Measurements from ENCODE around the gene NOC4L. TPM values are rescaled to one million over a fixed set of nuclear protein-coding genes. Genes with fewer than 3 reads are reported as not detected.
"Not testable (repeated sequence)": the region's sequence is repeated elsewhere in the genome, so short reads cannot be mapped to it uniquely, and the experiment has no call there.

NOC4L gene
- polyA plus RNA-seq, 1 donor (not counting 4 experiments of a cell fraction or from before 2014, with no cell fraction given), result 3.7 TPM

DNA sequence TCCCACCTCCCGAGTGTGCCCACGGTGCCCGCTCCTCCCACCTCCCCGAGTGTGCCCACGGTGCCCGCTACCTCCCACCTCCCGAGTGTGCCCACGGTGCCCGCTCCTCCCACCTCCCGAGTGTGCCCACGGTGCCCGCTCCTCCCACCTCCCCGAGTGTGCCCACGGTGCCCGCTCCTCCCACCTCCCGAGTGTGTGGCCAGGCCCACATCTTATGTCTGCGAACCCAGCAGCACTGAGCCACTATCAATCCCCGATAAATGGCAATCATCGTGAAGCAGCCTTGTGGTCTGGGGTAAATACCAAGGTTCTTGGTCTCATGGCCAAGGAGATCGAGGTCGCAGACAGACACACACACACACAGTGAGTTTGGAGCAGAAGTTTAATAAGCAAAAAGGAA is 8.0 kb upstream of the NOC4L start:
- H4K20me1 ChIP-seq (ENCODE audit: control insufficient read depth, extremely low read depth, insufficient read depth, low read length); H3K4me2 ChIP-seq (ENCODE audit: control insufficient read depth, extremely low read depth, insufficient read depth, low read depth, low read length); dilution Hi-C loops (cut with MboI; ENCODE audit: extremely low pct_ligation_motif_present, low sequenced_read_pairs); H3K79me2 ChIP-seq (ENCODE audit: control insufficient read depth, insufficient read depth, low read length); H3K4me3 ChIP-seq (ENCODE audit: control insufficient read depth in 2 of 3, extremely low read depth in 1 of 3, insufficient read depth in 2 of 3, low read depth in 1 of 3, low read length in 3 of 3); FAIRE-seq; H3K9ac ChIP-seq (ENCODE audit: control insufficient read depth, extremely low read depth, insufficient read depth, low read length); H3K9me3 ChIP-seq (ENCODE audit: control insufficient read depth, low read depth, low read length); H3K27me3 ChIP-seq (ENCODE audit: control insufficient read depth, extremely low read depth, insufficient read depth, low read length); H3K4me1 ChIP-seq (ENCODE audit: control insufficient read depth, extremely low read depth, insufficient read depth, low read length); H2AFZ ChIP-seq (ENCODE audit: control insufficient read depth, low read length); DNase-seq (ENCODE audit: low read depth, low spot score); H3K27ac ChIP-seq (ENCODE audit: control insufficient read depth, insufficient read depth, low read length); H3K9me1 ChIP-seq (ENCODE audit: control insufficient read depth, extremely low read depth, insufficient read depth, low read length): not testable (repeated sequence)
- H3K36me3 ChIP-seq (ENCODE audit: control insufficient read depth in 2 of 2, extremely low read depth in 1 of 2, insufficient read depth in 2 of 2, low read length in 2 of 2), result peaks cover 6 to 16% of the 10 kb centered on the region in 2 experiments

DNA sequence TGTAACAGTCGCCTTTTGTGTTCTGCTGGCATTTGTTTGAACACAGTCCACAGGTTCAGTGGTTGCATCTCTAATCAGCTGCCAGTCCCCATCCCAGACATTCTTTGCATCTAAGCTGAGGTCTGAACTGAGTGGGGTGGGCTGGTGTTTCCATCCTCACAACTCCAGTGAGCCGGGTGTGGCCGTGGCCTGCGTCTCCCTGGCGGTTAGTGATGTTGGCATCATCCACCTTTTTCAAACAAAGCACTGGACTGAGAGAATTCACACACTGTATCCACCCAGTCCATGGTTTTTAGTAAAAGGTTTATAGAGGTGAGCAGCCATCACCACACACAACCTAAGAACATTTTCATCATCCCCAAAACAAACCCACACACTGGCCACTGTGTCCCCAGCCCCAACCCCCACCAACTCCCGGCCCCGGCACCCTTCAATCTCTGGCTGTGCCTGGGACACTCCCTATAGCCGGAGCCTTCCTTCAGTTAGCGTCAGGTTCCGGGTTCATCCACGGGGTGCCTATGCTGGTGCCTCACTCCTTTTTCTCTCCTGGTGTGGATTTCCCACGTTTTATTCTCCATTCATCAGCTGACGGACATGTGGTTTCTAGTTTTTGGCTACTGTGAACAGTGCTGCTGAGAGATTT is 6.7 kb upstream of the NOC4L start:
- H3K79me2 ChIP-seq (ENCODE audit: control insufficient read depth, insufficient read depth, low read length), result peaks cover 8% of the 10 kb centered on the region
- H3K4me1 ChIP-seq (ENCODE audit: control insufficient read depth, extremely low read depth, insufficient read depth, low read length), result peaks cover under 1% of the 10 kb centered on the region
- no peak overlapping the region for H3K4me2 ChIP-seq (ENCODE audit: control insufficient read depth, extremely low read depth, insufficient read depth, low read depth, low read length)
- no peaks in the 10 kb centered on the region for H3K9me1 ChIP-seq (ENCODE audit: control insufficient read depth, extremely low read depth, insufficient read depth, low read length)
- TF ChIP-seq, protein P1, sequence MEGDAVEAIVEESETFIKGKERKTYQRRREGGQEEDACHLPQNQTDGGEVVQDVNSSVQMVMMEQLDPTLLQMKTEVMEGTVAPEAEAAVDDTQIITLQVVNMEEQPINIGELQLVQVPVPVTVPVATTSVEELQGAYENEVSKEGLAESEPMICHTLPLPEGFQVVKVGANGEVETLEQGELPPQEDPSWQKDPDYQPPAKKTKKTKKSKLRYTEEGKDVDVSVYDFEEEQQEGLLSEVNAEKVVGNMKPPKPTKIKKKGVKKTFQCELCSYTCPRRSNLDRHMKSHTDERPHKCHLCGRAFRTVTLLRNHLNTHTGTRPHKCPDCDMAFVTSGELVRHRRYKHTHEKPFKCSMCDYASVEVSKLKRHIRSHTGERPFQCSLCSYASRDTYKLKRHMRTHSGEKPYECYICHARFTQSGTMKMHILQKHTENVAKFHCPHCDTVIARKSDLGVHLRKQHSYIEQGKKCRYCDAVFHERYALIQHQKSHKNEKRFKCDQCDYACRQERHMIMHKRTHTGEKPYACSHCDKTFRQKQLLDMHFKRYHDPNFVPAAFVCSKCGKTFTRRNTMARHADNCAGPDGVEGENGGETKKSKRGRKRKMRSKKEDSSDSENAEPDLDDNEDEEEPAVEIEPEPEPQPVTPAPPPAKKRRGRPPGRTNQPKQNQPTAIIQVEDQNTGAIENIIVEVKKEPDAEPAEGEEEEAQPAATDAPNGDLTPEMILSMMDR (optimal IDR thresholded peaks at IDR 0.05 in 1 of 3, IDR thresholded peaks at IDR 0.05 in 1 of 3, conservative IDR thresholded peaks at IDR 0.05 in 1 of 3; ENCODE audit: extremely low read depth in 1 of 3, insufficient read depth in 2 of 3, low read length in 3 of 3), result no peak
- TF ChIP-seq EZH2 (IDR thresholded peaks at IDR 0.05; ENCODE audit: low read length), result no peak
- H3K9me3 ChIP-seq (ENCODE audit: control insufficient read depth, low read depth, low read length), result no peaks in the 10 kb centered on the region
- H3K4me3 ChIP-seq (ENCODE audit: control insufficient read depth in 2 of 3, extremely low read depth in 1 of 3, insufficient read depth in 2 of 3, low read depth in 1 of 3, low read length in 3 of 3), result no peak overlapping the region
- FAIRE-seq (no peak), DNase-seq (ENCODE audit: low read depth, low spot score) (no peak)
- no peaks in the 10 kb centered on the region for H3K27me3 ChIP-seq (ENCODE audit: control insufficient read depth, extremely low read depth, insufficient read depth, low read length)
- H3K27ac ChIP-seq (ENCODE audit: control insufficient read depth, insufficient read depth, low read length), result no peak overlapping the region
- H3K36me3 ChIP-seq (ENCODE audit: control insufficient read depth in 2 of 2, extremely low read depth in 1 of 2, insufficient read depth in 2 of 2, low read length in 2 of 2), result peaks cover 17 to 19% of the 10 kb centered on the region in 2 experiments
- H3K9ac ChIP-seq (ENCODE audit: control insufficient read depth, extremely low read depth, insufficient read depth, low read length), result no peak overlapping the region
- dilution Hi-C loops (cut with MboI; ENCODE audit: extremely low pct_ligation_motif_present, low sequenced_read_pairs), result no loop called here
- H4K20me1 ChIP-seq (ENCODE audit: control insufficient read depth, extremely low read depth, insufficient read depth, low read length), result no peaks in the 10 kb centered on the region
- H2AFZ ChIP-seq (ENCODE audit: control insufficient read depth, low read length), result no peak overlapping the region

Measured in keratinocyte (primary cell).